NCI-H2196 treated with DMSO at 0.1 percent for 48 hours (cell line): ENCODE results near the gene LARGE1.
A peak's percentile ranks its signal among the peaks of the same experiment; 100 is the strongest.

Experiments used
- DNase-seq: peaks from one replicate; lab custom pipeline; 2025; ENCODE audit not compliant: unreplicated experiment; lab: John Stamatoyannopoulos, UW

LARGE1 gene

DNA sequence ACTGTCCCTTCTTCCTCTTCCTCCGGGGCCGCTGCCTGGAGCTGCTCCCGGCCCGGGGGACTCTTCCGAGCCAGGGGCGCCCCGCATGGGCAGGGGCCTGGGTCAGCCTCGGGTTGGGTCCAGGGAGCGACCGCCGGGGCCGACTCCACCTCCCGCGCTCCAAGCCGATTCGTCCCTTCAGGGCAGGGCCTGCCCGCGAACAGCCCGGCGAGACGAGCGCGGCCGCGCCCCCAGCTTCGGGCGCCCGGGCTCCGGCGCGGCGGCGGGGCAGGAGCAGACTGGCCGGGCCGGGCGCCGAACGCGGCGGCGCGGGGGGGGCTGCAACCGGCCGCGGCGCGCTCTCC is at the start of gene LARGE1:
Gene LARGE1, minus strand, starts transcription at position 280 of the 344 bp plus-strand sequence.
- no peak for DNase-seq

DNA sequence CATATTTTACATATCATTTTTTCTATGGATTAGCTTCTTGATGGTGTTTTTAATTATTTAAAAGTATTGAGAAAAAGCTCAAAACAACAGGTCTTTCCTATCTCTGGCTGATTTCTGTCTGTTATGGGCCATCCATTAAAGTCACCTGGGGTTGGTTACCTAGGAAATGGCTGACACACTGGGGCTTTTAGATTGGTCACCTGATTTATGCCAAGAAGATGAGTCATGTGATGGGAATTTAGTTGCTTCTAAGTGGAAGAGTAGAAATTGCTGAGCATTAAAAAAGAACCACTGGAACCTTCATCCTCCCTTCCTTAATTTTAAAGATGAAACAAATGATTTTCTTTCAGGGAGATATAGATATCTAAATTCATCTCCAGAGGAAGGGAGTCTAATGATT is 48.8 kb upstream of the LARGE1 start:
- no peak for DNase-seq

DNA sequence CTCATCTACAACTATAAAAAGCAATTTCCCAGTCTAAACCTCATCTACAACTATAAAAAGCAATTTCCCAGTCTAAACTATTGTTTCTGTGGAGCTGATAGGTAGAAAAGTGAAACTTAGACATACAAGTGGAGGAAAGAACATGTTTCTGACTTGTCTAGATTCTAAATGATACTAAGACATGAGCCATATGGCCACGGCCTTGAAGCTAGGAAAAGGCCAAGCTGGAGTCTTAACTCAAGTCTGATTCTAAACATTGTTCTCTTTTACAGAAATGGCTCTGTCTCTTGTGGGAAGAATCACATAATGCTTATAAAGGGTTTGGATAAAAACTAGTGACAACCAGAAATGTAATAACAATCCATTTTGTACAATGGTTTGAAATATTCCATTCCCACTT is 43.8 kb upstream of the LARGE1 start:
- no peak for DNase-seq

DNA sequence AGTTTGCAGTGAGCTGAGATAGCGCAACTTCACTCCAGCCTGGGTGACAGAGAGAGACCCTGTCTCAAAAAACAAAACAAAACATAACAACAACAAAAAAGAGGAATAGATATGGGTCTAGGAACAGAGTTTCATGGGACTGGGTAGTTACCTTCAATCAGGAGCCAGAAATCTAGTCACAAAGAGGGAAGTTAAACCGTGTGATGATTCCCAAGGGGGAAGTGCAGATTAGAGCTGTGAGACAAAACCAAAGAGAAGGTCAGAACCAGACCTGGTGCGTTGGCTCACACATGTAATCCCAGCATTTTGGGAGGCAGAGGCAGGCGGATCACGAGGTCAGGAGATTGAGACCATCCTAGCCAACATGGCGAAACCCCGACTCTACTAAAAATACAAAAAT is 42.1 kb upstream of the LARGE1 start:
- DNase-seq = no peak

DNA sequence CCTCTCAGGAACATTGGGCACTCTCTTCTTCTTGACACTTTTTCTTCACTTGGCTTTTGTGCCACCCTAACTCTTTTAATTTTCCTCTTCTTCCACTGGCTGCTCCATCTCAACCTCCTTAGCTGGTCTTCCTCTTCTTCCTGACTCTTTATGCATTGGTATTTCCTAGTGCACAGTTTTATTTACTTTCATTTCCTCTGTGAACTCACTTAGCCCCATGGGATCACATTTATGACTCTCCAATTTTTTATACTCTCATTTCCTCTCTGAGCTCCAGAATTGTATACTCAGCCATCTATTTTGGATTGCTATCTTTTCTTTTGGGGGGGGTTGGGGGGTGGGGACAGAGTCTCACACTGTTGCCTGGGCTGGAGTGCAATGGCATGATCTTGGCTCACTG is 38.5 kb upstream of the LARGE1 start:
- no peak for DNase-seq

DNA sequence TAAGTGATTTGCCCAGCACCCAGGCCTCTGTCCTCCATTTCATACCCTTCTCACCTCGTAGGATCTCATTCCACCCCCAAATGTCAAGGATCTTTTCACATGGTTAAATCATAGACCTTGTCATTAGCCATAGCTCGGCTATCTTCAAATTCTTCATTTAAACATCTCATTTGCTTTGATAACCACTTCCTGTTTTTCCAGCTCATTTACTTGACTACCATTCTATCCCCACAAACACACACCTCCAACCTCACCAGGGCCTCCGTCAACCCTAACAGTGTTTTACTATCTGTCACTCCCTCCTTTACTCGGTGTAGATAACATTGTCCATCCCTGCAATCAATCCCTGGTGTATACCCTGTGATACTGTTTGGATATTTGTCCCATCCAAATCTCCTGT is 36.8 kb upstream of the LARGE1 start:
- DNase-seq = no peak

DNA sequence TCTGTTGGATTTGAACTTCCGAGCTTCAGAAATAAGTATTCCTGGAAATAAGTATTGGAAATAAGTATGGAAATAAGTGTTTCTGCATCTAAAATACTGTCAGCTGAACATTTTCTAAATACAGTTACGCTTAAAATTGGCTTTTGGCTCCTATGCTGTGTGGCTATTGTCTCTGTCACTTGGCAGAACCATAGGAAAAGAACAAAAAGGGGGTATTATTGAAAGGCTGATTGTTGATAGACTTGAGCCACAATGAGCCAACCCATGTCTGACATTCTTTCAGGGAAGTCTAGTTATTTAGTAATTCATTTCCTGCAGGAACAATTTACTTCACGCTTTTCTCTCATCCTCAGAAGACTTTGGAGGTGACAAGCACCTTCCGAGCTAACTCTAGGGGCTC is 32.5 kb upstream of the LARGE1 start:
- no peak for DNase-seq

DNA sequence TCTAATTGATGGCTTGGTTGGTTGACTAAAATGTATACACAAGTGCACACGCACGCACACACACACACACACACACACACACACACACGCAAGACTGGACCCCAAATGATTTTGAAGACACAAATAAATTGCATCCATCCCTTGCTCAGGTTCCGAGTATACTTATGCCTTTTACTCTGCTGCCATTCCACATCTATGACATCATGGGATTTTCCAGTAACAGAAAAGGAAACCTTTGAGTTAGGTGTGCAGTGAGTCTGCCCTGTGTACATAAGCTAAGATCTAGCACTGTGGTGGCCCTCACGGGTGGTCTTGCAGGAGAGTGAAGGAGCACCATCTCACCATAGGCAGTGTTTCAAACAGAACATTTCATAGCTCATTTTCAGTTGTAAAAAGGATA is 20.5 kb upstream of the LARGE1 start:
- DNase-seq = no peak

DNA sequence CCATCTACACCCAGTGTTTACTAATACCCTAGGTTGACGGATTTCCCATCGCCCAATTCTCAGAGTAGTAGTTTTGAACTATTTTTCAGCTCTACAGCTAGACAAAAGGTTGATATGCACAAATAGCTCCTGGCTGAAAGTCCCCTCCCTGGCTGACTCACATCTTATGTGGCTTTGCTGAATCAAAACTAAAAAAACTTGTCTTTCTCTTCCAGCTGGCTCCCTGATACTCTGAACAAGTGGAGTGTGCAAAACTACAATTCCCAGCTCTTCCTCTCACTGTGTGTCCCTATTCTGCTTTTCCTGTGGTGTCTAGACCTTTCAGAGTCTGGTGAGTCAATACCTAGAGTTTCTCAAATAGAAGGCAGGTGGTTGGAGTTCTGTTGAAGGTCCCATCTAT is 12.7 kb upstream of the LARGE1 start:
- DNase-seq = no peak

DNA sequence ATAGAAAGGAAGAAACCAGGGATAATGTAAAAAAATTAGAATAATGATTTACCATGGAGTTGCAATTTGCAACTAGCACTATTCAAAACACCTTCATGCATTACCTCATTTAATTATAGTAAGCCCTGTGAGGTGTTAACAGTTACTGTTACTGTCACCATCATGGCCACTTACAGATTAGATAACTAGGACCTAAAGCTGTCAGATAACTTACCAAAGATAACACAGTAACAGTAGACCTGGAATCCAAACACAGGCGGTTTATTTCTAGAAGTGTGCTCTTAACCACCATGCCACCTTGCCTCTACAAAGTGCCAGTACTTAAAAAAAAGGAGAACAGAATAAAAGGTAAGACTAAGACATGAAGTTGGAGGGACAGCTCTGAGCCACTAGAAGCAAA is 11.1 kb upstream of the LARGE1 start:
- no peak for DNase-seq

DNA sequence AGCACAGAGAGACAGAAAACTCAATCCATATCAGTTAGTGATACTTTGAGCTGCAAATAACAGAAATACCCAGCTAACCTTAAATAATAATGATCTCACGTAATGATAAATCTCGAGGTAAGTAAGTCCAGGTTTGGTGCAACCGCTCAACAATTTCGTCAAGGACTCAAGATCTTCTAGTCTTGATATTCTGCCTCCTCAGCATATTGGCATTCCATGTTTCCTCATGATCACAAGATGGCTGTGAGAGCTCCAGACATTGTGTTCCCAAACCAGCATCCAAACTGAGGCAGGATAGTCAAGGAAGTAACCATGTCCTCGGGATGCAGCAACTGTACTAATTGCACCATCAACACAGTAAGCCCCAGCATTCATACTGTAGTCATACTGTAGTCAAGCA is 7.5 kb upstream of the LARGE1 start:
- no peak for DNase-seq

DNA sequence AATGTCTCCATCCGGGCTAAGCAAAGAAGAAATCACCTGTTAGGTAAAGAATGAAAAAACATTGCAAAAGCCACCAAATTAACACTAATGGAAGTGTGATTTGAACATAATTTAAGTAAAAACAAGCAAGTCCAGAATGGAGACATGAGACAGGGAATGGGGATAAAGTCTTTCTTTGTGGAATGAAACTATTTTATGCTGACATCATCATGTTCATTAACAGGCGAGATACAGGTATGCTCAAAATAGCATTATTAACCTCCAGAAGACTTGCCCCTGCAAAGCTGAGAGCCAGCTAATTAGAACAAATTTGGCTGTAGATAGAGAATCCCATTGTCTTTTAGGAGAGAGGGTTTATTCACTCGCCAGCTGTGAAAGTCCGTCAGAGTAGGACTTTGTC is 4.9 kb upstream of the LARGE1 start:
- DNase-seq = no peak

DNA sequence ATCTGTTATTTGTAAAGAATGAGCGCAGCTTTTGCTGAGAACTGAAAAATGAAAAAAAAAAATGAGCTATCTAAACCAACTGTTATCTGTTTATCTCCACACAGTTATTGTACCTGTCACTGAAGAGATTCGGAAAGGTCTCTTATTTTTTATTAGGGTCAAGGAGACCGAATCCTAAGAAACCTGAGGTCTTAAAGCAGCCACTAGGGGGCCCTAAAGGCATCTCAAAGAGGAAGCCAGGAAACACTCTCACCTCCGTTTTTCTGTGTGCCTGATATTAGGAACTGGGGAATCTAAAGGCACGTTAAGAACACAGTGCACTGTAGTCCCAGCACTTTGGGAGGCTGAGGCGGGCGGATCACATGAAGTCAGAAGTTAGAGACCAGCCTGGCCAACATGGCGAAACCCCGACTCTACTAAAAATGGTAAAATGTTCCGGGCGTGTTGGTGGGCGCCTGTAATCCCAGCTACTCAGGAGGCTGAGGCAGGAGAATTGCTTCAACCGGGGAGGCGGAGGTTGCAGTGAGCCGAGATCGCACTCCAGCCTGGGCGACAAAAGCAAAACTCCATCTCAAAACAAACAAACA is 3.5 kb upstream of the LARGE1 start:
- peak; percentile 32 for DNase-seq

DNA sequence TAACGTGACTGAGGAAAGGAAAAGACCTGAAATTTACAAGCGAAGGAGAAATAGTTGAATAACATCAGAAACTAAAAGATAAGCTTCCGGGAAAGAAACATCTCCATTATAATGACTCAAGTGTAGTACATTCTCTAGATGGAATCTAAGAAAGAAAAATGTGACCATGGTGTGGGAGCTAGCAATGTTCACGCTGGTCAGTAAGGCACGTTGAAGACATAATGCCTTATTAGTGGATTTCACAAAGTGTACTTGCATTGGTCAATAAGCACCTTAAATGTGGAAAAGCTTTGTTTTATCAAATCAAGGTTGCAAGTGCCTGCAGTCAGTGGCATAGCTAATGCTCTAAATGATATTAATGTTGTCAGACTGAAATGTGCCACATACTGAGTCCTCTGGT is 2.8 kb upstream of the LARGE1 start:
- no peak for DNase-seq

DNA sequence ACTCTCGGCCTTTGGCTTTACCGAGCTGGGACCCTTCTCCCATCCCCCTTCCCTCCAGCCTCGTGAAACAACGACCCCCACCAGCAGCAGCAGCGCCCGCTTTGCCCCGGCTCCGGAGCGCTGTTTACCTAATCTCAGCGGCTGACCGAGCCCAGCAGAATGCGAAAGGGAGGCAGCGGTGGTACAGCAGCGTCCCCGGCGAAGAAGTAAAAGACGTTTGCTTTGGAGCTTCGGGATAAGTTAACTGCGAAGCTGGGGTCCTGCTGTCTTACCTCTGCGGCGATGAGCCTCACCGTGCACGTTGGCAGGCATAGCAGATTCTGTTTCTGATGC is 2.0 kb upstream of the LARGE1 start:
- no peak for DNase-seq

DNA sequence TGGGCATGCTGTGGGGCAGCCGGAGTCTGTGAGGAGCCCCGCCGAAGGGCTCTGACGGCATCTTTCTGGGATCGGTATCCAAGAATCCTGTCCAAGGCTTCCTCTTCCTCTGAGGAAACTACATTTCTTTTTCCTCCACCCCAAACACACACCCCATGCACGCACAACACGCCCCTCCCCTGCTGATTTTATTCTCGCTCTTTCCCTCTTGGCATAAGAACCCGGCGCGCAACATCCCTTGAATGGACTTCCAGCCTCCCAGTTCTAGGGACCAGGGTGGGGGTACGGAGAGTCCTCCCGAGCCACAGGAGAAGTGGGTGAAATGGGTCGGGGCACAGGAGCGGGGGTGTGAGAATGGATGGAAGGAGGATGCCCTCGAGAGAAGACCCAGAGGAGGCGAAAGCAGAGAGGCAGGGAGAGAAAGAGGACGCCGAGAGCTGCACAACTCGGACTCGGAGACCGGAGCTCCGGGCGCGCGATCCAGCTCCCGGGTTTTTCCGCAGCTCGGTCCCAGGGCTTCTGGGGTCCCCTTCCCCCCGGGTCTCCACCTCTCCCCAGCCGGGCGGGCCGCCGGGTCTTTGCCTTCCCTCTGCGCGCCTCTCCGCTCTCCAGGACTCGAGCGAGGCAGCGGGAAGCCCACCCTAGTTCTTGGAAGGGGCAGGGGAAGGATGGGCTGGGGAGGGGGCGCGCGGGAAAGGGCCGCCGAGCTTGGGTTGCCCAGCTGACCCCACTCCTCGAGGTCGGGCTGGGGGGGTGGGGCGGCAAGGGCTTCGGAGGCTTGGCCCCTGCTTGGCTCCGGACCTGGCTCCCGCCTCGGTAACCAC is 1.5 kb upstream of the LARGE1 start:
- peak; percentile 2 for DNase-seq

DNA sequence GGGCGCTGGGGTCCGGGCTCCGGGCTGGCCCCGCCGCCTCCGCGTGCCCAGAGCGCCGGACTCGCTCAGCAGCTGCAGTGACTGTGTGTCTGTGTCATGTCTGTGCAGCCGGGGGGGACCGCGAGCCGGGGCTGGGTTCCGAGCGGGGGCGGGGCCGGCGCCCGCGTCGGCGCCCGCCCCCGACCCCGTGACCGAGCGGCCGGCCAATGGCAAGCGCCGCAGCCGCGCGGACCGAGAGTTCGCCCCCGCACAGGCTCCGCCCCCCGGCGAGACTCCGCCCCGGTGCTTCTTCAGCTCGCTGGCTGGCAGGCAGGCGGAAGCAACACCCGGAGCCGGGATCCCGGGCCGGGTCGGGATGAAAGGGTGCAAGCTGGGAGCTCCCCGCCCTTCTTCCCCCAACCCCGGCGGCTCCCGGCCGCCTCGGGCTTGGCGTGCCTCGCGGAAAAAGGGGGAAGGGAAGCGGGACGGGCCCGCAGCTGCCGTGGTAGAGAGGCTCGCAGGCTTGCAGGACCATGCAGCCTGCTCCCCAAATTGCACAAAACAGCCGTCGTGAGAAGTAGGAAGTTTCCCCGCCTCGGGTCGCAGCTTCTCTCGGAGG is 750 bp upstream of the LARGE1 start:
- peak; percentile 62 for DNase-seq

DNA sequence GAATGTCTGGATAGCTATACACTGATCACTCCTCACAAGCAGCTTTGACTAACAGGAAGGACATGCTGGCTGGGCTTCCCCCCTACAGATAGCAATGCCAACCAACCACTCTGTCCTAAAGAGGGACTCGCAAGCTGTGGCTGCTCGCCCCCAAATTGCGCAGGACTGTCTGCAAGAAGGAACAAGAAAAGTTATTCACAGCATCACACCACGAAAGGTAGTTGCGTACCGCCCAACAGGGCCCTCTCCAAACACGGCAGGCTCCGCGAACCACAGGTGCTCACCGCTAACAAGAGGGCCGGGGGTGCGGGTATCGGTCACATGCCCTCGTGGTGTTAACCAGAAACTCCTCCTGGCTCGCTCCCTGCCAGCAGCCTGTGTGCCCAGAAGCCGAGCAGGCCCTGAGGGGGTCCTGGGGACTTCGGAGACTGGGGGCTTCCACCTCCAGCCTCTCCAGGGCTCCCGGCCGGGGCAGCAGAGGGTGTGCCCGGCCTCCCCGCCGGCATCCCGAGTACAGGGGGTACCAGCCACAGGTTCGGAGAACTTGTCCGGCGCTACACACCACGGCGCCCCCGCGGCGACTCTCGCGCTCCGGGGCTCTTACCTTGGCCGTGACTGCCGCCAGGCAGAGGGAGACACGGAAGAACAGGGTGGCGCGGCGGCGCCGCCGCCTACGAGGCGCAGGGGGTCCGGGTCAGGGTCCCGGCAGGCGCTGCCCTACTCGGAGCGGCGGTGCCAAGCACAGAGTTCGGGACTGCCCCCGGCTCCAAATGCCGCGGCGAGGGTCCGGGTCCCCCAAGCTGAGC is 682 bp downstream of the LARGE1 start:
- DNase-seq = no peak

DNA sequence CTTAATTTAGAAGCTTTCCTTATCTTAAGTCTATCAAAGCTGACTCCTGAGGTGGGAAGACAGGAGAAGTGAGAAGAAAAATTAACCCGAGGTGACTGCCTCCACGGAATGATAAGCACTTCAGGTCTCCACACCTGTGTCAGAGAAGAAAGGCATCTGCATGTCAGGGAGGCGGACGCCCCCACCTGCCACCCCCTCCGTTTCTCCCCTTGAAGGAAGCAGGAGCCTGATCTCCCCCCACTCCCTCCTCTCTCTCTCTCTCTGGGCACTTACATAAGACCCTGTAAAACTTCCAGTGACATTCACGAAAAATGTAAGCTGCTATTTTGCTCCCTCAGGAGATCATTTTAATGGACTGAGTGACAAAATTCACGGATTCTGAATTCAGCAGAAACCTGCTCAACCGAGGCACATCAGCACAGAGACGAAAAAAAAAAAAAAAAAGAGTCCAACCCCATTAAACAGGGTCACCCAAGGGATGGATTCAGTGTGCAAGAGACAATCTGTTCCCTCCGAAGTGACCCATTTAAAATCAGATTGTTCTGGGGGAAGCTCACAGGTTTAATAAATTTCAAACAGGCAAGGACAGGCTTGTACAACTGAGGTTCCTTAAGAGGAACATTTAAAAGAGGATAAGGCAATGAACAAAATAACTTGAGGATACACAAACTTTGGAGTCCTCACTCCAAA is 1.5 kb downstream of the LARGE1 start:
- DNase-seq = no peak

DNA sequence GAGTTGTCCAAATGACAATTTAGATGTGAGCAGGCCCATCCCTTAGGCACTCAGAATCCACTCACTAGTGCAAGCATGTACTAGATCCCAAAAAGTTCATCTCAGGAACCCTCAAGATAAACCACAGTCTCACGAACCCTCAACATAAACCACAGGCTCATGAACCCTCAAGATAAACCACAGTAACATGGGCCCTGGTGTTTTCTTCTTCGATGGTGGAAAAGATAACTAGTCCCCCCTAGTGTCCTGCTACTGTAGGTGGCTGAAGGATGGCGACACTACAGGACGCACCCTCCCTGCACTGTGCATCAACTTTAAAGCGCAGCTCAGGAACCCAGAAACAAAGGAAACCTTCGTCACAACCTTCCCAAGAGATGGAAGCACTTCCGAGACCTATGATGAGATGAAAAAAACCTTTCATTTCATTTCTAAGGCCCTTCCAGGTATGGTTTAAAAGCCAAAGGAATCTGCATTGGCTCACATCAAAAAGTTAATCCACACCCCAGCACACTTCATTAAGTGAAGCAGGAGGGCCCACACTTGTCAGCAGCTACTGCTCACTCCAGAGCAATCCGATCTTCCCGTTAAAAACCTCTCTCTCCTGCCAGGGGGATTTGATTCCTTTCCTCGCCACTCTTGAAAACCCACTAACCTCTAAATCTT is 2.4 kb downstream of the LARGE1 start:
- no peak for DNase-seq

DNA sequence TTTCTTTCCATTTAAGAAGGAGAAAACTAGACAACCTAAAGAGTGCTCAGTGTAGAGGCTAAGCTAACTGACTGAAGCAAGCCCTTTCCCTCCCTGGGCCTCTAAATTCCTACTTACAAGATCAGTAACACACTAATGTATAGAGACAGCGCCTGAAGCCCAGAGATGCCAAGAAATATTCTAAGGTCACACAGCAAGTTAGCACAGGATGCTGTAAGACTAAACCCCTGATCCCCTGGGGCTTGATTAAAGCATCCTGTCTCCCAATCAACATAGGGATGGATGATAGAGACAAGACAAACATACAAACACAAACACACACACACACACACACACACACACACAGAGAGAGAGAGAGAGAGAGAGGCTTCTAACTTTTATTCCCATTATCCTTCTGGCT is 5.6 kb downstream of the LARGE1 start:
- no peak for DNase-seq
